IMR-90 (cell line): ENCODE data around the gene UBE2V1. TPM values are rescaled to one million over a fixed set of nuclear protein-coding genes. Genes with fewer than 3 reads are reported as not detected.

ENCODE experiments used
- ATAC-seq: fragments of 200-7000 bp; cut with Tn5 transposase; 2 replicates; pipeline ENCODE4 v1.9.1; 2020; ENCODE audit warnings: low read depth, mild to moderate bottlenecking, moderate library complexity
- BruUV-seq: library from RNA; stranded (reverse); fragments of 400-500 nt; replicated peaks from 2 replicates; lab custom pipeline; 2021; lab: Mats Ljungman, UMichigan
- CTCF ChIA-PET: fragments of 300-600 bp; formaldehyde crosslinking; extraction: SDS; loops from one replicate; lab custom pipeline; 2021; ENCODE audit warnings: antibody characterized with exemption; lab: Yijun Ruan, JAX
- POLR2A ChIA-PET: fragments of 300-600 bp; sonication (Branson Sonifier 250); formaldehyde crosslinking; loops from one replicate; lab custom pipeline; 2022; ENCODE audit warnings: antibody characterized with exemption; ENCODE audit not compliant: unreplicated experiment; lab: Charles Lee
- DNase-seq: peaks from one replicate; pipeline ENCODE4 v3.0.0; 2013
- H2AFZ ChIP-seq: replicated peaks from 2 replicates; pipeline ENCODE3; 2013; ENCODE audit warnings: low read length, mild to moderate bottlenecking; ENCODE audit not compliant: poor library complexity
- H2AK5ac ChIP-seq: 2 replicates; pipeline ENCODE4 v1.6.1; 2013; ENCODE audit warnings: low read depth, low read length, inconsistent platforms
- H2AK9ac ChIP-seq: replicated peaks from 2 replicates; pipeline ENCODE3; 2013; ENCODE audit warnings: mild to moderate bottlenecking, low read depth, low read length, moderate library complexity; ENCODE audit not compliant: poor library complexity
- H2BK120ac ChIP-seq: 2 replicates; pipeline ENCODE4 v1.6.1; 2013; ENCODE audit warnings: low read depth, low read length, inconsistent platforms
- H2BK15ac ChIP-seq: 3 replicates; pipeline ENCODE4 v1.6.1; 2013; ENCODE audit warnings: low read depth, low read length, inconsistent platforms
- H2BK20ac ChIP-seq: 2 replicates; pipeline ENCODE4 v1.6.1; 2013; ENCODE audit warnings: low read depth, mild to moderate bottlenecking, inconsistent platforms, low read length, moderate library complexity
- H2BK5ac ChIP-seq: 2 replicates; pipeline ENCODE4 v1.6.1; 2013; ENCODE audit warnings: mild to moderate bottlenecking, low read depth, low read length, inconsistent platforms; ENCODE audit not compliant: poor library complexity, severe bottlenecking
- H3K14ac ChIP-seq: replicated peaks from 2 replicates; pipeline ENCODE4 v1.6.1; 2013; ENCODE audit warnings: low read depth, low read length, inconsistent platforms
- H3K18ac ChIP-seq: 2 replicates; pipeline ENCODE4 v1.6.1; 2013; ENCODE audit warnings: low read depth, low read length, control low read depth
- H3K23ac ChIP-seq: 2 replicates; pipeline ENCODE4 v1.6.1; 2013; ENCODE audit warnings: low read depth, low read length, inconsistent platforms
- H3K27ac ChIP-seq: 2 replicates; pipeline ENCODE4 v1.5.1; 2013; ENCODE audit warnings: mild to moderate bottlenecking, control low read depth, low read length; ENCODE audit not compliant: insufficient read depth
- H3K27me3 ChIP-seq: 2 replicates; pipeline ENCODE4 v1.6.1; 2013; ENCODE audit warnings: low read length; ENCODE audit not compliant: control insufficient read depth, insufficient read depth
- H3K36me3 ChIP-seq: 2 replicates; pipeline ENCODE4 v1.6.1; 2013; ENCODE audit warnings: low read length, mixed read lengths; ENCODE audit not compliant: control insufficient read depth, insufficient read depth
- H3K4ac ChIP-seq: 2 replicates; pipeline ENCODE4 v1.6.1; 2013; ENCODE audit warnings: low read depth, low read length, inconsistent platforms
- H3K4me1 ChIP-seq: 2 replicates; pipeline ENCODE4 v1.6.1; 2013; ENCODE audit warnings: low read length, mixed read lengths; ENCODE audit not compliant: control insufficient read depth, insufficient read depth
- H3K4me2 ChIP-seq: 2 replicates; pipeline ENCODE4 v1.6.1; 2013; ENCODE audit warnings: low read depth, mild to moderate bottlenecking, control low read depth, low read length, moderate library complexity
- H3K4me3 ChIP-seq: 2 replicates; pipeline ENCODE4 v1.5.1; 2013; ENCODE audit warnings: low read depth, mild to moderate bottlenecking, control low read depth, low read length, moderate library complexity; ENCODE audit not compliant: insufficient read depth
- H3K56ac ChIP-seq: 2 replicates; pipeline ENCODE4 v1.6.1; 2013; ENCODE audit warnings: low read length, inconsistent platforms; ENCODE audit not compliant: insufficient read depth; ENCODE audit errors: extremely low read depth
- H3K79me1 ChIP-seq, 2 experiments: 2 replicates each; pipeline ENCODE4 v1.6.1; 2013; ENCODE audit warnings: low read length in 2 of 2, inconsistent platforms in 1 of 2, low read depth in 1 of 2
- H3K9ac ChIP-seq: 2 replicates; pipeline ENCODE4 v1.6.1; 2013; ENCODE audit warnings: low read depth, low read length, control low read depth
- H3K9me1 ChIP-seq: 2 replicates; pipeline ENCODE4 v1.6.1; 2013; ENCODE audit warnings: low read length, inconsistent platforms; ENCODE audit not compliant: insufficient read depth
- H3K9me3 ChIP-seq: 2 replicates; pipeline ENCODE4 v1.6.1; 2013; ENCODE audit warnings: low read length; ENCODE audit not compliant: control insufficient read depth, insufficient read depth
- H4K20me1 ChIP-seq: 2 replicates; pipeline ENCODE4 v1.6.1; 2013; ENCODE audit warnings: low read length, inconsistent platforms; ENCODE audit not compliant: insufficient read depth
- H4K5ac ChIP-seq: 2 replicates; pipeline ENCODE4 v1.6.1; 2013; ENCODE audit warnings: mild to moderate bottlenecking, low read depth, low read length, control low read depth
- H4K8ac ChIP-seq, 2 experiments: 2 replicates each; pipeline ENCODE4 v1.6.1; 2013; ENCODE audit warnings: low read depth in 2 of 2, low read length in 2 of 2, control low read depth in 1 of 2, inconsistent platforms in 1 of 2
- H4K91ac ChIP-seq: 2 replicates; pipeline ENCODE4 v1.6.1; 2013; ENCODE audit warnings: low read depth, low read length, inconsistent platforms; ENCODE audit not compliant: insufficient read depth
- BHLHE40 ChIP-seq: fragments of 150-350 bp; IDR thresholded peaks from 2 replicates; pipeline ENCODE4 v1.6.1; 2016; ENCODE audit warnings: mild to moderate bottlenecking, low read depth, low read length
- CEBPB ChIP-seq: IDR thresholded peaks from 2 replicates; pipeline ENCODE4 v1.6.1; 2012; ENCODE audit warnings: low read depth, low read length, improper control_type of control experiment
- CHD1 ChIP-seq: IDR thresholded peaks from 2 replicates; pipeline ENCODE4 v1.6.1; 2012; ENCODE audit warnings: low read depth, low read length, improper control_type of control experiment
- FOS ChIP-seq: fragments of 150-350 bp; IDR thresholded peaks from 2 replicates; pipeline ENCODE4 v1.6.1; 2016; ENCODE audit warnings: low read depth, low read length
- MAFK ChIP-seq: IDR thresholded peaks from 2 replicates; pipeline ENCODE4 v1.6.1; 2012; ENCODE audit warnings: low read depth, low read length, improper control_type of control experiment
- POLR2A ChIP-seq: IDR thresholded peaks from 2 replicates; pipeline ENCODE4 v1.6.1; 2012; ENCODE audit warnings: mild to moderate bottlenecking, low read depth, low read length
- RAD21 ChIP-seq: IDR thresholded peaks from 2 replicates; pipeline ENCODE4 v1.6.1; 2012; ENCODE audit warnings: low read length, improper control_type of control experiment
- RCOR1 ChIP-seq: IDR thresholded peaks from 2 replicates; pipeline ENCODE4 v1.6.1; 2012; ENCODE audit warnings: mild to moderate bottlenecking, low read length, improper control_type of control experiment; ENCODE audit not compliant: insufficient replicate concordance
- RFX5 ChIP-seq: IDR thresholded peaks from 2 replicates; pipeline ENCODE4 v1.8.0; 2012; ENCODE audit warnings: low read depth, mild to moderate bottlenecking, low read length, moderate library complexity
- SMC3 ChIP-seq: fragments of 150-350 bp; IDR thresholded peaks from 2 replicates; pipeline ENCODE4 v1.6.1; 2016; ENCODE audit warnings: low read depth, mild to moderate bottlenecking, antibody characterized with exemption, low read length, moderate library complexity
- USF2 ChIP-seq: fragments of 150-350 bp; IDR thresholded peaks from 2 replicates; pipeline ENCODE4 v1.6.1; 2017; ENCODE audit warnings: mild to moderate bottlenecking, antibody characterized with exemption, low read length, low read depth
- WGBS, 2 experiments: methylation state at CpG; one replicate each; pipeline versions ENCODE4 v1.1.5 to v1.1.7; 2013; ENCODE audit warnings: missing lambda C conversion rate in 2 of 2; ENCODE audit not compliant: insufficient read length in 1 of 2; ENCODE audit errors: extremely low coverage in 2 of 2; 5-methylcytosine and 5-hydroxymethylcytosine counted together
- dilution Hi-C: fragments of 300-500 bp; cut with HindIII; formaldehyde crosslinking; loops from one replicate; pipeline ENCODE4 v1.14.3; 2018; ENCODE audit warnings: low sequenced_read_pairs; ENCODE audit not compliant: unreplicated experiment
- in situ Hi-C: fragments of 300-500 bp; cut with MboI; formaldehyde crosslinking; loops from 3 replicates; pipeline ENCODE4 v1.14.3; 2019; ENCODE audit warnings: low sequenced_read_pairs, inconsistent platforms, mixed read lengths
- intact Hi-C: fragments of 100-400 bp; cut with micrococcal nuclease; formaldehyde crosslinking; loops from 2 replicates; pipeline ENCODE4 v1.10.0; 2022
- polyA plus RNA-seq, 3 experiments: library from polyadenylated mRNA; depleted of rRNA; stranded (reverse); fragments of >200 nt; gene quantifications; 2 replicates each; pipeline ENCODE4 v1.2.3, GENCODE V29; 2012; ENCODE audit warnings: low replicate concordance in 1 of 3
- total RNA-seq: library from RNA; depleted of rRNA; stranded (reverse); fragments of >200 nt; gene quantifications from 2 replicates; pipeline ENCODE4 v1.2.3, GENCODE V29; 2012
- TF ChIP-seq, protein P1 (sequence below): conservative IDR thresholded peaks from 2 replicates; pipeline ENCODE4 v1.5.1; 2012; ENCODE audit warnings: mild to moderate bottlenecking, low read depth, low read length, improper control_type of control experiment
- TF ChIP-seq, protein P2 (sequence below): fragments of 150-350 bp; IDR thresholded peaks from 2 replicates; pipeline ENCODE4 v1.6.1; 2016; ENCODE audit warnings: low read depth, mild to moderate bottlenecking, low read length, moderate library complexity, borderline replicate concordance

Gene UBE2V1
- total and polyA plus RNA-seq, 2 of the 4 experiments (the other 2 are of a cell fraction) = 20.1 to 138 TPM

DNA sequence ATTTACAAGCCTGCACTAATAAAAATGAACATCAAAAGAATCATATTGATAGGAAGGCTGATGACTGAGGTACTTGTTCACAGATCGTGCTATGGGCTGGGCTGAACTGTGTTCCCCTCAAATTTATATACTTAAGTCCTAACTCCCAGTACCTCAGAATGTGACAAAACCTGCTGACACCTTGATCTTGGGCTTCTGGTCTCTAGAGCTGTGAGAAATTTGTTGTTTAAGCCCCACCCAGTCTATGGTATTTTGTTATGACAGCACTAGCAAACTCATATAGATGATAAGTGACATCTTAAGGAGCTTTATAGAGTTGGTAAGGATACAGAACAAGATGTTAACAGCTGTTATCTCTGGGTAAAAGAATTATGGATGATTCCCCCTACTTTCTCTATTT is 13.8 kb downstream of the UBE2V1 start:
- H2BK15ac ChIP-seq = no peak overlapping the region
- H2AK9ac ChIP-seq = no peak overlapping the region
- DNase-seq (no peak), ATAC-seq (no peak)
- in situ Hi-C loops (loop anchor here (25.0 kb wide), 1 partner anchor 487 kb away; no protein-coding TSS in a partner anchor), intact Hi-C loops (no loop called here), dilution Hi-C loops (no loop called here)
- no peak overlapping the region for H2BK120ac ChIP-seq
- H2AK5ac ChIP-seq = no peak overlapping the region
- H3K4me3 ChIP-seq = no peak overlapping the region
- peaks cover 37% of the 10 kb centered on the region for H3K9me1 ChIP-seq
- H4K20me1 ChIP-seq = peaks cover 88% of the 10 kb centered on the region
- H3K27me3 ChIP-seq = no peaks in the 10 kb centered on the region
- H3K36me3 ChIP-seq = peaks cover 19% of the 10 kb centered on the region
- no peak overlapping the region for H4K8ac ChIP-seq
- H3K4me1 ChIP-seq = peaks cover 29% of the 10 kb centered on the region
- no peak overlapping the region for H2BK5ac ChIP-seq
- H3K27ac ChIP-seq = no peak overlapping the region
- H3K4ac ChIP-seq = no peak overlapping the region
- H4K91ac ChIP-seq = no peak overlapping the region
- no peak overlapping the region for H3K56ac ChIP-seq
- ChIA-PET CTCF (no interaction called here), POLR2A (no interaction called here)
- H3K9me3 ChIP-seq = no peaks in the 10 kb centered on the region
- peaks cover 12 to 86% of the 10 kb centered on the region in 2 experiments for H3K79me1 ChIP-seq
- no peak overlapping the region for H4K5ac ChIP-seq
- no peak overlapping the region for H2AFZ ChIP-seq
- BruUV-seq = no TSS peak
- TF ChIP-seq RCOR1 (no peak), RAD21 (no peak), USF2 (no peak), SMC3 (no peak), MAFK (no peak), CEBPB (no peak), BHLHE40 (no peak), CHD1 (no peak), POLR2A (no peak), FOS (no peak), RFX5 (no peak)
- TF ChIP-seq, protein P1, sequence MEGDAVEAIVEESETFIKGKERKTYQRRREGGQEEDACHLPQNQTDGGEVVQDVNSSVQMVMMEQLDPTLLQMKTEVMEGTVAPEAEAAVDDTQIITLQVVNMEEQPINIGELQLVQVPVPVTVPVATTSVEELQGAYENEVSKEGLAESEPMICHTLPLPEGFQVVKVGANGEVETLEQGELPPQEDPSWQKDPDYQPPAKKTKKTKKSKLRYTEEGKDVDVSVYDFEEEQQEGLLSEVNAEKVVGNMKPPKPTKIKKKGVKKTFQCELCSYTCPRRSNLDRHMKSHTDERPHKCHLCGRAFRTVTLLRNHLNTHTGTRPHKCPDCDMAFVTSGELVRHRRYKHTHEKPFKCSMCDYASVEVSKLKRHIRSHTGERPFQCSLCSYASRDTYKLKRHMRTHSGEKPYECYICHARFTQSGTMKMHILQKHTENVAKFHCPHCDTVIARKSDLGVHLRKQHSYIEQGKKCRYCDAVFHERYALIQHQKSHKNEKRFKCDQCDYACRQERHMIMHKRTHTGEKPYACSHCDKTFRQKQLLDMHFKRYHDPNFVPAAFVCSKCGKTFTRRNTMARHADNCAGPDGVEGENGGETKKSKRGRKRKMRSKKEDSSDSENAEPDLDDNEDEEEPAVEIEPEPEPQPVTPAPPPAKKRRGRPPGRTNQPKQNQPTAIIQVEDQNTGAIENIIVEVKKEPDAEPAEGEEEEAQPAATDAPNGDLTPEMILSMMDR = no peak
- TF ChIP-seq, protein P2, sequence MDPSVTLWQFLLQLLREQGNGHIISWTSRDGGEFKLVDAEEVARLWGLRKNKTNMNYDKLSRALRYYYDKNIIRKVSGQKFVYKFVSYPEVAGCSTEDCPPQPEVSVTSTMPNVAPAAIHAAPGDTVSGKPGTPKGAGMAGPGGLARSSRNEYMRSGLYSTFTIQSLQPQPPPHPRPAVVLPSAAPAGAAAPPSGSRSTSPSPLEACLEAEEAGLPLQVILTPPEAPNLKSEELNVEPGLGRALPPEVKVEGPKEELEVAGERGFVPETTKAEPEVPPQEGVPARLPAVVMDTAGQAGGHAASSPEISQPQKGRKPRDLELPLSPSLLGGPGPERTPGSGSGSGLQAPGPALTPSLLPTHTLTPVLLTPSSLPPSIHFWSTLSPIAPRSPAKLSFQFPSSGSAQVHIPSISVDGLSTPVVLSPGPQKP = no peak
- no peak overlapping the region for H3K4me2 ChIP-seq
- no peak overlapping the region; the same call in 1 of the 2 replicates for H3K18ac ChIP-seq
- H3K14ac ChIP-seq = 0 out of 2 replicates have a peak overlapping the region, but pooled peaks have one; percentile 7
- H3K9ac ChIP-seq = no peak overlapping the region; the same call in 1 of the 2 replicates
- WGBS, 2 experiments = no CpG with 5 or more reads among the region's 1 CpG
- 0 out of 2 replicates have a peak overlapping the region, but pooled peaks have one; percentile 12 for H3K23ac ChIP-seq
- no peak overlapping the region for H2BK20ac ChIP-seq
